Liver (tissue), 9 donors: ENCODE data around the gene HEATR5A. TPM values are rescaled to one million over a fixed set of nuclear protein-coding genes. Genes with fewer than 3 reads are reported as not detected.

Experiments used
- DNase-seq: peaks from one replicate; pipeline ENCODE4 v3.0.0-alpha.2; 2017; ENCODE audit warnings: low spot score
- H3K27ac ChIP-seq, 2 donors: one replicate each; pipeline ENCODE4 v1.7.0; 2013; ENCODE audit warnings: inconsistent platforms in 2 of 2, low read length in 2 of 2, control low read depth in 1 of 2, low read depth in 1 of 2, mild to moderate bottlenecking in 1 of 2
- H3K27me3 ChIP-seq, 4 donors: one replicate each; pipeline versions ENCODE4 v1.6.1 to v1.7.0; 2013; ENCODE audit warnings: low read length in 3 of 4, inconsistent platforms in 1 of 4, mild to moderate bottlenecking in 1 of 4, moderate library complexity in 1 of 4; ENCODE audit not compliant: control insufficient read depth in 4 of 4, insufficient read depth in 4 of 4
- H3K36me3 ChIP-seq, 4 donors: one replicate each; pipeline versions ENCODE4 v1.6.1 to v1.7.0; 2013; ENCODE audit warnings: low read length in 3 of 4, mild to moderate bottlenecking in 3 of 4, low read depth in 1 of 4, moderate library complexity in 1 of 4; ENCODE audit not compliant: control insufficient read depth in 4 of 4, insufficient read depth in 3 of 4
- H3K4me1 ChIP-seq, 4 donors: one replicate each; pipeline versions ENCODE4 v1.6.1 to v1.7.0; 2013; ENCODE audit warnings: low read length in 3 of 4, mild to moderate bottlenecking in 3 of 4, moderate library complexity in 1 of 4; ENCODE audit not compliant: control insufficient read depth in 4 of 4, insufficient read depth in 4 of 4
- H3K4me3 ChIP-seq, 3 donors: one replicate each; pipeline versions ENCODE4 v1.6.1 to v1.7.0; 2013; ENCODE audit warnings: low read length in 3 of 3, control low read depth in 1 of 3, low read depth in 1 of 3, mild to moderate bottlenecking in 1 of 3
- H3K9ac ChIP-seq, 2 donors: one replicate each; pipeline ENCODE4 v1.7.0; 2013; ENCODE audit warnings: low read length in 2 of 2, mild to moderate bottlenecking in 2 of 2, moderate library complexity in 2 of 2, control low read depth in 1 of 2, low read depth in 1 of 2
- H3K9me3 ChIP-seq, 4 donors: one replicate each; pipeline versions ENCODE4 v1.6.1 to v1.7.0; 2013; ENCODE audit warnings: low read length in 3 of 4; ENCODE audit not compliant: control insufficient read depth in 4 of 4
- EGR1 ChIP-seq, 2 donors: IDR thresholded peaks; 2 replicates each; pipeline ENCODE4 v1.6.1; 2016 to 2018; ENCODE audit warnings: antibody characterized with exemption in 2 of 2, low read depth in 2 of 2
- FOXA1 ChIP-seq: IDR thresholded peaks from 2 replicates; pipeline ENCODE4 v1.6.1; 2016; ENCODE audit warnings: antibody characterized with exemption
- FOXA2 ChIP-seq: IDR thresholded peaks from 2 replicates; pipeline ENCODE4 v1.6.1; 2016; ENCODE audit warnings: antibody characterized with exemption
- GABPA ChIP-seq, 2 donors: IDR thresholded peaks in 1 of 2; conservative IDR thresholded peaks in 1 of 2; 2 replicates each; pipeline ENCODE4 v1.6.1; 2016; ENCODE audit warnings: antibody characterized with exemption in 2 of 2, mild to moderate bottlenecking in 1 of 2, moderate library complexity in 1 of 2
- HNF4A ChIP-seq, 2 donors: conservative IDR thresholded peaks; 2 replicates each; pipeline ENCODE4 v1.6.1; 2016; ENCODE audit warnings: antibody characterized with exemption in 2 of 2, mild to moderate bottlenecking in 2 of 2
- HNF4G ChIP-seq: IDR thresholded peaks from 2 replicates; pipeline ENCODE4 v1.6.1; 2016; ENCODE audit warnings: antibody characterized with exemption
- JUND ChIP-seq, 2 donors: IDR thresholded peaks; 2 replicates each; pipeline ENCODE4 v1.6.1; 2016; ENCODE audit warnings: antibody characterized with exemption in 2 of 2
- NR2F2 ChIP-seq: IDR thresholded peaks from 2 replicates; pipeline ENCODE4 v1.6.1; 2016; ENCODE audit warnings: antibody characterized with exemption
- RAD21 ChIP-seq, 2 donors: IDR thresholded peaks; 2 replicates each; pipeline ENCODE4 v1.6.1; 2016; ENCODE audit warnings: antibody characterized with exemption in 2 of 2, mild to moderate bottlenecking in 2 of 2
- RXRA ChIP-seq, 2 donors: IDR thresholded peaks; 2 replicates each; pipeline ENCODE4 v1.6.1; 2017 to 2018; ENCODE audit warnings: antibody characterized with exemption in 2 of 2, mild to moderate bottlenecking in 1 of 2
- SP1 ChIP-seq: IDR thresholded peaks from 2 replicates; pipeline ENCODE4 v1.6.1; 2018; ENCODE audit warnings: antibody characterized with exemption, mild to moderate bottlenecking
- YY1 ChIP-seq: IDR thresholded peaks from 2 replicates; pipeline ENCODE4 v1.6.1; 2016; ENCODE audit warnings: antibody characterized with exemption, mild to moderate bottlenecking
- WGBS: extraction: QIAGEN DNeasy Blood & Tissue Kit; methylation state at CpG from one replicate; pipeline ENCODE4 v1.1.7; 2013; 5-methylcytosine and 5-hydroxymethylcytosine counted together
- polyA plus RNA-seq, 2 donors: library from polyadenylated mRNA; stranded (reverse) in 1 of 2; unstranded in 1 of 2; fragments of 200-250 nt in 1 of 2; fragments of >200 nt in 1 of 2; fragmentation: Nextera tagmentation in 1 of 2; extraction: Ambion mirVana in 1 of 2; gene quantifications; one replicate each; pipeline versions ENCODE4 v1.2.1 to v1.2.3, GENCODE V29; 2013 to 2015
- total RNA-seq, 2 donors: library from RNA; depleted of rRNA; stranded (reverse); fragments of >200 nt; gene quantifications; one replicate each; pipeline ENCODE4 v1.2.3, GENCODE V29; 2014
- TF ChIP-seq, protein P1 (sequence below): IDR thresholded peaks from 2 replicates; pipeline ENCODE4 v1.6.1; 2016; ENCODE audit warnings: antibody characterized with exemption
- TF ChIP-seq, protein P2 (sequence below): fragments of 150-350 bp; IDR thresholded peaks from 2 replicates; pipeline ENCODE4 v1.5.1; 2017; ENCODE audit warnings: improper control_type of control experiment, low read depth, low read length; ENCODE audit not compliant: missing input control
- TF ChIP-seq, protein P3 (sequence below): IDR thresholded peaks from 2 replicates; pipeline ENCODE4 v1.6.1; 2016; ENCODE audit warnings: antibody characterized with exemption
- TF ChIP-seq, protein P4 (sequence below): IDR thresholded peaks from 2 replicates; pipeline ENCODE4 v1.6.1; 2016; ENCODE audit warnings: antibody characterized with exemption, mild to moderate bottlenecking
- donor health status: healthy.
- donor health status: healthy.
- donor health status: healthy.
- donor health status: healthy.
- donor health status: healthy.

The HEATR5A gene
- total and polyA plus RNA-seq, 4 donors: 7.3 to 22.8 (median 10.1) TPM

DNA sequence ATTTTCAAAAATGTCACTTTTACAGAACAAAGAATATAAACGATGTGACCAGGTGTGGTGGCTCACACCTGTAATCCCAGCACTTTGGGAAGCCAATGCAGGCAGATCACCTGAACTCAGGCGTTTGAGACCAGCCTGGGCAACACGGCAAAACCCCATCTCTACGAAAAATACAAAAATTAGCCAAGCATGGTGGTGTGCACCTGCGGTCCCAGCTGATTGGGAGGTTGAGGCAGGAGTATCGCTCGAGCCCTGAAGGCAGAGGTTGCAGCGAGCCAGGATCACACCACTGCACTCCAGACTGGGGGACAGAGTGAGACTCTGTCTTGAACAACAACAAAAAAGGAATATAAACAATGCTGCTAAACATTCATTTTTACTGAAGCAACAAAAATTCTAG is 15.2 kb downstream of the HEATR5A start:
- peaks cover 0 to 2% (median 0%) of the 10 kb centered on the region in 4 donors for H3K36me3 ChIP-seq
- H3K9ac ChIP-seq: no peak overlapping the region
- H3K4me1 ChIP-seq: no peaks in the 10 kb centered on the region
- TF ChIP-seq, protein P1, sequence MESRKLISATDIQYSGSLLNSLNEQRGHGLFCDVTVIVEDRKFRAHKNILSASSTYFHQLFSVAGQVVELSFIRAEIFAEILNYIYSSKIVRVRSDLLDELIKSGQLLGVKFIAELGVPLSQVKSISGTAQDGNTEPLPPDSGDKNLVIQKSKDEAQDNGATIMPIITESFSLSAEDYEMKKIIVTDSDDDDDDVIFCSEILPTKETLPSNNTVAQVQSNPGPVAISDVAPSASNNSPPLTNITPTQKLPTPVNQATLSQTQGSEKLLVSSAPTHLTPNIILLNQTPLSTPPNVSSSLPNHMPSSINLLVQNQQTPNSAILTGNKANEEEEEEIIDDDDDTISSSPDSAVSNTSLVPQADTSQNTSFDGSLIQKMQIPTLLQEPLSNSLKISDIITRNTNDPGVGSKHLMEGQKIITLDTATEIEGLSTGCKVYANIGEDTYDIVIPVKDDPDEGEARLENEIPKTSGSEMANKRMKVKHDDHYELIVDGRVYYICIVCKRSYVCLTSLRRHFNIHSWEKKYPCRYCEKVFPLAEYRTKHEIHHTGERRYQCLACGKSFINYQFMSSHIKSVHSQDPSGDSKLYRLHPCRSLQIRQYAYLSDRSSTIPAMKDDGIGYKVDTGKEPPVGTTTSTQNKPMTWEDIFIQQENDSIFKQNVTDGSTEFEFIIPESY: no peak
- no peak for TF ChIP-seq HNF4G
- TF ChIP-seq, protein P2, sequence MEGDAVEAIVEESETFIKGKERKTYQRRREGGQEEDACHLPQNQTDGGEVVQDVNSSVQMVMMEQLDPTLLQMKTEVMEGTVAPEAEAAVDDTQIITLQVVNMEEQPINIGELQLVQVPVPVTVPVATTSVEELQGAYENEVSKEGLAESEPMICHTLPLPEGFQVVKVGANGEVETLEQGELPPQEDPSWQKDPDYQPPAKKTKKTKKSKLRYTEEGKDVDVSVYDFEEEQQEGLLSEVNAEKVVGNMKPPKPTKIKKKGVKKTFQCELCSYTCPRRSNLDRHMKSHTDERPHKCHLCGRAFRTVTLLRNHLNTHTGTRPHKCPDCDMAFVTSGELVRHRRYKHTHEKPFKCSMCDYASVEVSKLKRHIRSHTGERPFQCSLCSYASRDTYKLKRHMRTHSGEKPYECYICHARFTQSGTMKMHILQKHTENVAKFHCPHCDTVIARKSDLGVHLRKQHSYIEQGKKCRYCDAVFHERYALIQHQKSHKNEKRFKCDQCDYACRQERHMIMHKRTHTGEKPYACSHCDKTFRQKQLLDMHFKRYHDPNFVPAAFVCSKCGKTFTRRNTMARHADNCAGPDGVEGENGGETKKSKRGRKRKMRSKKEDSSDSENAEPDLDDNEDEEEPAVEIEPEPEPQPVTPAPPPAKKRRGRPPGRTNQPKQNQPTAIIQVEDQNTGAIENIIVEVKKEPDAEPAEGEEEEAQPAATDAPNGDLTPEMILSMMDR: no peak
- no peak for TF ChIP-seq EGR1 (IDR thresholded peaks at IDR 0.05; ENCODE audit: low read depth in 2 of 2)
- no peak for TF ChIP-seq NR2F2
- no peak for TF ChIP-seq JUND (IDR thresholded peaks at IDR 0.05)
- H3K27ac ChIP-seq: no peak overlapping the region
- 97% methylated on average over 8 of the region's 8 CpGs for WGBS
- H3K27me3 ChIP-seq: no peaks in the 10 kb centered on the region
- H3K9me3 ChIP-seq: no peaks in the 10 kb centered on the region
- DNase-seq: no peak
- no peak overlapping the region for H3K4me3 ChIP-seq

DNA sequence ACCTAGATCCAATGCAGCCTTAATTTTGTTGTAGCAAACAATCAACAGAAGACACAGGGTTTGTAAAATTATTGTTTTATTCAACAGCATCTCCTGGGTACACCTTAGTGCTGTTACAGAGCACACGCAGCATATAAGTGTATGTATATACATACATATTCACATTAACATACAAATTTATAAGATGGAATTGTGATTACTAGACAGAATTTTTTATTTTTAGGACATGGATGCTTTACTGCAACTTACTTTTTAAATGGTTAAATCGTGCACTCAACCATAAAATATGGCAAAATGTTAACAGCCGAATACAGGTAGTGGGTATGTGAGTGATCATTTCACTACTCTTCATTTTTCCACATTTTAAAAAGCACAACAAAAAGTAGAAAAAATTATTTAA is 16.6 kb downstream of the HEATR5A start:
- H3K9ac ChIP-seq: no peak overlapping the region
- no peak overlapping the region for H3K27ac ChIP-seq
- 97% methylated on average over 3 of the region's 3 CpGs for WGBS
- no peak for DNase-seq
- H3K36me3 ChIP-seq: peaks cover 0 to 3% (median 1%) of the 10 kb centered on the region in 4 donors
- no peaks in the 10 kb centered on the region for H3K9me3 ChIP-seq
- H3K27me3 ChIP-seq: no peaks in the 10 kb centered on the region
- TF ChIP-seq, protein P3, sequence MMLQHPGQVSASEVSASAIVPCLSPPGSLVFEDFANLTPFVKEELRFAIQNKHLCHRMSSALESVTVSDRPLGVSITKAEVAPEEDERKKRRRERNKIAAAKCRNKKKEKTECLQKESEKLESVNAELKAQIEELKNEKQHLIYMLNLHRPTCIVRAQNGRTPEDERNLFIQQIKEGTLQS: no peak
- no peak for TF ChIP-seq RXRA (IDR thresholded peaks at IDR 0.05)
- H3K4me1 ChIP-seq: no peaks in the 10 kb centered on the region
- no peak overlapping the region for H3K4me3 ChIP-seq

DNA sequence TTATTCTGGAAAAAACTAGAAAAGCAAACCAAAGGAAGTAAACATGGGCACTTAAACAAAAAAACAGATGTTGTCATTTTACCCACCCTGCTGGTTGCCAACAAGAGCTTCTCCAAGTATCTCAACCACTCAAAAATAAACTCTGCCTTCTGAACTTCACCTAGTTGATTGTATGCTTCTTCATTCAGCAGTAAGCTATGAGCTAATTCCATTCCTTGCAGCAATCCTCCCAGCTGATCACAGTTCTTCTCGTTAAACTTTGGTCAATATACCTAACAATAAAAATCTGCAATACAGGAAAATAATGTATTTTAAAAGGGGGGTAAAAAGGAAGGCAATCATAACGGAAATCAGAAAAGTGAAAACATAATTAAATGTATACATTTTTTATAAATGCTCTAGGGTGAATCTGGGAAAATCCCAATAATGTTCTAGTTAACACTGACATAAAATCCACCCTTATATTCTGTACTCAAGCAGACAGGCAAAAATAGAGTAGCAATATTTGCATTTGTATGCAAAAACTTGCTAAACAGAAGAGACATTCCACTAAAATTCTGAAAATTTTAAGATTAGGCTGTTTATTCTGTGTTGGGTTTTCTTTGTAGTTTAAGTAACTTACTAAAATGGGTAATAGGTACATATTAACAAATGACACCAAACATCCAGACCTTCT is 17.4 kb downstream of the HEATR5A start:
- Histone ChIP-seq H3K4me1 (no peaks in the 10 kb centered on the region), H3K9me3 (no peaks in the 10 kb centered on the region), H3K4me3 (no peak overlapping the region), H3K36me3 (peaks cover 0 to 10% (median 4%) of the 10 kb centered on the region in 4 donors), H3K27me3 (no peaks in the 10 kb centered on the region), H3K9ac (no peak overlapping the region), H3K27ac (no peak overlapping the region)
- 85% methylated on average over 2 of the region's 2 CpGs for WGBS
- no peak for TF ChIP-seq YY1
- no peak for TF ChIP-seq JUND (IDR thresholded peaks at IDR 0.05)
- TF ChIP-seq FOXA2: no peak
- TF ChIP-seq, protein P4, sequence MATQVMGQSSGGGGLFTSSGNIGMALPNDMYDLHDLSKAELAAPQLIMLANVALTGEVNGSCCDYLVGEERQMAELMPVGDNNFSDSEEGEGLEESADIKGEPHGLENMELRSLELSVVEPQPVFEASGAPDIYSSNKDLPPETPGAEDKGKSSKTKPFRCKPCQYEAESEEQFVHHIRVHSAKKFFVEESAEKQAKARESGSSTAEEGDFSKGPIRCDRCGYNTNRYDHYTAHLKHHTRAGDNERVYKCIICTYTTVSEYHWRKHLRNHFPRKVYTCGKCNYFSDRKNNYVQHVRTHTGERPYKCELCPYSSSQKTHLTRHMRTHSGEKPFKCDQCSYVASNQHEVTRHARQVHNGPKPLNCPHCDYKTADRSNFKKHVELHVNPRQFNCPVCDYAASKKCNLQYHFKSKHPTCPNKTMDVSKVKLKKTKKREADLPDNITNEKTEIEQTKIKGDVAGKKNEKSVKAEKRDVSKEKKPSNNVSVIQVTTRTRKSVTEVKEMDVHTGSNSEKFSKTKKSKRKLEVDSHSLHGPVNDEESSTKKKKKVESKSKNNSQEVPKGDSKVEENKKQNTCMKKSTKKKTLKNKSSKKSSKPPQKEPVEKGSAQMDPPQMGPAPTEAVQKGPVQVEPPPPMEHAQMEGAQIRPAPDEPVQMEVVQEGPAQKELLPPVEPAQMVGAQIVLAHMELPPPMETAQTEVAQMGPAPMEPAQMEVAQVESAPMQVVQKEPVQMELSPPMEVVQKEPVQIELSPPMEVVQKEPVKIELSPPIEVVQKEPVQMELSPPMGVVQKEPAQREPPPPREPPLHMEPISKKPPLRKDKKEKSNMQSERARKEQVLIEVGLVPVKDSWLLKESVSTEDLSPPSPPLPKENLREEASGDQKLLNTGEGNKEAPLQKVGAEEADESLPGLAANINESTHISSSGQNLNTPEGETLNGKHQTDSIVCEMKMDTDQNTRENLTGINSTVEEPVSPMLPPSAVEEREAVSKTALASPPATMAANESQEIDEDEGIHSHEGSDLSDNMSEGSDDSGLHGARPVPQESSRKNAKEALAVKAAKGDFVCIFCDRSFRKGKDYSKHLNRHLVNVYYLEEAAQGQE: no peak
- no peak for TF ChIP-seq RAD21 (IDR thresholded peaks at IDR 0.05)
- TF ChIP-seq SP1: no peak
- TF ChIP-seq RXRA (IDR thresholded peaks at IDR 0.05): no peak
- TF ChIP-seq HNF4A (conservative IDR thresholded peaks at IDR 0.05): no peak
- TF ChIP-seq, protein P2: no peak
- no peak for TF ChIP-seq EGR1 (IDR thresholded peaks at IDR 0.05; ENCODE audit: low read depth in 2 of 2)
- no peak for TF ChIP-seq GABPA (IDR thresholded peaks at IDR 0.05 in 1 of 2, conservative IDR thresholded peaks at IDR 0.05 in 1 of 2)
- no peak for TF ChIP-seq FOXA1
- no peak for DNase-seq
